HepG2 (cell line): ENCODE measurements around the gene HDAC4. TPM values are rescaled to one million over a fixed set of nuclear protein-coding genes. Genes with fewer than 3 reads are reported as not detected.

Experiments used
- ATAC-seq: fragments of 200-7000 bp; cut with Tn5 transposase; 3 replicates; pipeline ENCODE4 v1.9.1; 2020; ENCODE audit warnings: mild to moderate bottlenecking, moderate library complexity
- BruUV-seq: library from RNA; stranded (reverse); fragments of 400-500 nt; replicated peaks from 2 replicates; lab custom pipeline; 2021; lab: Mats Ljungman, UMichigan
- CTCF ChIA-PET: fragments of 300-600 bp; formaldehyde crosslinking; extraction: SDS; loops from one replicate; lab custom pipeline; 2021; ENCODE audit warnings: low total read pairs, inconsistent platforms, low intra/inter-chr PET ratio; lab: Yijun Ruan, JAX
- POLR2A ChIA-PET: fragments of 350-600 bp; sonication (Branson Sonifier 250); formaldehyde crosslinking; loops from one replicate; lab custom pipeline; 2020; ENCODE audit warnings: antibody characterized with exemption, inconsistent platforms; lab: Yijun Ruan, JAX
- DNase-seq: peaks from one replicate; pipeline ENCODE4 v3.0.0-alpha.2; 2015; ENCODE audit warnings: low spot score
- FAIRE-seq: peaks from 3 replicates; lab custom pipeline; 2011; peaks lifted over from hg19 to GRCh38; lab: Jason Lieb, UNC
- H2AFZ ChIP-seq: one replicate; pipeline ENCODE4 v1.6.1; 2011; ENCODE audit warnings: low read length, inconsistent platforms
- H3K27ac ChIP-seq: fragments of 300-600 bp; 3 replicates; pipeline ENCODE4 v1.8.0; 2011; ENCODE audit warnings: mixed run types, mild to moderate bottlenecking, mixed read lengths, low read length, inconsistent platforms; ENCODE audit not compliant: insufficient read depth; ENCODE audit errors: extremely low read length
- H3K27me3 ChIP-seq, 2 experiments: fragments of 200-600 bp in 1 of 2; 2 replicates in 1 of 2; 3 replicates in 1 of 2; pipeline versions ENCODE4 v1.6.0 to v1.8.0; 2011; ENCODE audit warnings: low read length in 2 of 2, mild to moderate bottlenecking in 2 of 2, moderate library complexity in 2 of 2, inconsistent platforms in 1 of 2; ENCODE audit not compliant: insufficient read depth in 2 of 2, control insufficient read depth in 1 of 2
- H3K36me3 ChIP-seq, 2 experiments: fragments of 200-600 bp in 1 of 2; replicated peaks in 1 of 2; 2 replicates in 1 of 2; 3 replicates in 1 of 2; pipeline versions ENCODE4 v1.5.1 to v1.8.0; 2011; ENCODE audit warnings: low read length in 2 of 2, inconsistent platforms in 1 of 2; ENCODE audit not compliant: insufficient read depth in 2 of 2, control insufficient read depth in 1 of 2
- H3K4me1 ChIP-seq: 2 replicates; pipeline ENCODE4 v1.5.1; 2012; ENCODE audit warnings: low read length, inconsistent platforms; ENCODE audit not compliant: insufficient read depth
- H3K4me2 ChIP-seq: 2 replicates; pipeline ENCODE4 v1.6.0; 2011; ENCODE audit warnings: low read depth, low read length, inconsistent platforms
- H3K4me3 ChIP-seq, 3 experiments: fragments of 200-600 bp in 1 of 3; sonication (generic), shearing (Covaris generic) in 1 of 3; replicated peaks in 1 of 3; 2 replicates each; pipeline ENCODE4 v1.5.1; 2011 to 2016; ENCODE audit warnings: low read length in 3 of 3, inconsistent platforms in 2 of 3, low read depth in 2 of 3, mild to moderate bottlenecking in 2 of 3, control low read depth in 1 of 3, mixed read lengths in 1 of 3; ENCODE audit not compliant: insufficient read depth in 1 of 3
- H3K79me2 ChIP-seq: one replicate; pipeline ENCODE4 v1.6.1; 2011; ENCODE audit warnings: low read length, inconsistent platforms; ENCODE audit not compliant: insufficient read depth
- H3K9ac ChIP-seq: 2 replicates; pipeline ENCODE4 v1.6.0; 2011; ENCODE audit warnings: mild to moderate bottlenecking, low read depth, low read length, inconsistent platforms; ENCODE audit not compliant: insufficient read depth
- H3K9me3 ChIP-seq: 2 replicates; pipeline ENCODE4 v1.5.1; 2012; ENCODE audit warnings: mild to moderate bottlenecking, low read length
- H4K20me1 ChIP-seq: 2 replicates; pipeline ENCODE4 v1.6.0; 2011; ENCODE audit warnings: inconsistent platforms, mild to moderate bottlenecking, low read length, moderate library complexity; ENCODE audit not compliant: insufficient read depth
- ASH2L ChIP-seq: fragments of 300-600, 200-600 bp; sonication (generic); IDR thresholded peaks from 2 replicates; pipeline ENCODE4 v1.7.0; 2017; ENCODE audit warnings: low read depth, mild to moderate bottlenecking, moderate library complexity, mixed read lengths, low read length; ENCODE audit not compliant: insufficient read length
- ATF7-NPFF ChIP-seq: sonication (generic); formaldehyde crosslinking; IDR thresholded peaks from 2 replicates; pipeline ENCODE4 v1.8.1; 2023; ENCODE audit warnings: mild to moderate bottlenecking, low read depth, missing genetic modification reagents, moderate library complexity
- GMEB1 ChIP-seq: sonication (generic); formaldehyde crosslinking; IDR thresholded peaks from 2 replicates; pipeline ENCODE4 v1.5.1; 2020; ENCODE audit warnings: missing genetic modification reagents, mild to moderate bottlenecking, borderline replicate concordance
- MTA3 ChIP-seq: sonication (generic); formaldehyde crosslinking; IDR thresholded peaks from 2 replicates; pipeline ENCODE4 v1.4.0; 2020; ENCODE audit warnings: missing genetic modification reagents
- NBN ChIP-seq: fragments of 450-650 bp; conservative IDR thresholded peaks from 2 replicates; pipeline ENCODE4 v1.6.1; 2017
- NFAT5 ChIP-seq: sonication (generic); formaldehyde crosslinking; IDR thresholded peaks from 2 replicates; pipeline ENCODE4 v1.4.0; 2020; ENCODE audit warnings: missing genetic modification reagents
- RELA ChIP-seq: sonication (generic); formaldehyde crosslinking; IDR thresholded peaks from 2 replicates; pipeline ENCODE4 v1.4.0; 2020; ENCODE audit warnings: missing genetic modification reagents
- TEF ChIP-seq: sonication (generic); formaldehyde crosslinking; IDR thresholded peaks from 2 replicates; pipeline ENCODE4 v1.5.0; 2020; ENCODE audit warnings: missing genetic modification reagents
- WGBS: methylation state at CpG from one replicate; pipeline ENCODE4 v1.1.6; 2017; ENCODE audit warnings: low lambda C conversion rate; 5-methylcytosine and 5-hydroxymethylcytosine counted together
- in situ Hi-C: cut with HindIII; loops from 2 replicates; pipeline ENCODE4 v1.10.0; 2017; ENCODE audit warnings: low pct_unique_long_range_greater_than_20kb; ENCODE audit not compliant: extremely low pct_ligation_motif_present
- intact Hi-C: fragments of 100-400 bp; cut with micrococcal nuclease; formaldehyde crosslinking; loops from one replicate; pipeline ENCODE4 v1.10.0; 2022; ENCODE audit not compliant: unreplicated experiment
- polyA plus RNA-seq, 8 experiments: library from polyadenylated mRNA; depleted of rRNA in 3 of 8; stranded (reverse) in 7 of 8; unstranded in 1 of 8; fragments of >200 nt; fragmentation: Illumina TruSeq in 4 of 8; extraction: Trizol in 4 of 8; gene quantifications; 2 replicates each; pipeline versions ENCODE4 v1.2.1 to v1.2.3, GENCODE V29; 2011 to 2016; ENCODE audit warnings: low read depth in 4 of 8, missing spikeins in 1 of 8, mixed read lengths in 1 of 8; ENCODE audit not compliant: insufficient read depth in 1 of 8
- total RNA-seq, 5 experiments: library from RNA; depleted of rRNA; stranded (reverse); fragments of >200 nt; fragmentation: Illumina TruSeq; extraction: Trizol; gene quantifications; 2 replicates each; pipeline ENCODE4 v1.2.3, GENCODE V29; 2016; ENCODE audit warnings: low read depth in 1 of 5
- TF ChIP-seq, protein P1 (sequence below): sonication (generic); formaldehyde crosslinking; IDR thresholded peaks from 2 replicates; pipeline ENCODE4 v1.5.0; 2020; ENCODE audit warnings: mild to moderate bottlenecking, missing genetic modification reagents

The HDAC4 gene
- total and polyA plus RNA-seq, 2 of the 13 experiments (the other 11 are each of a cell fraction or from before 2014, with no cell fraction given) = 10.1 to 11.5 TPM

GRCh38 chr2:239043326-239043725, 357.5 kb downstream of the HDAC4 start (continued):
- TF ChIP-seq NFAT5 (CRISPR knock-in tag) = no peak
- TF ChIP-seq ATF7-NPFF (CRISPR knock-in tag) = no peak
- TF ChIP-seq, all 625 proteins: peak for 0

DNA sequence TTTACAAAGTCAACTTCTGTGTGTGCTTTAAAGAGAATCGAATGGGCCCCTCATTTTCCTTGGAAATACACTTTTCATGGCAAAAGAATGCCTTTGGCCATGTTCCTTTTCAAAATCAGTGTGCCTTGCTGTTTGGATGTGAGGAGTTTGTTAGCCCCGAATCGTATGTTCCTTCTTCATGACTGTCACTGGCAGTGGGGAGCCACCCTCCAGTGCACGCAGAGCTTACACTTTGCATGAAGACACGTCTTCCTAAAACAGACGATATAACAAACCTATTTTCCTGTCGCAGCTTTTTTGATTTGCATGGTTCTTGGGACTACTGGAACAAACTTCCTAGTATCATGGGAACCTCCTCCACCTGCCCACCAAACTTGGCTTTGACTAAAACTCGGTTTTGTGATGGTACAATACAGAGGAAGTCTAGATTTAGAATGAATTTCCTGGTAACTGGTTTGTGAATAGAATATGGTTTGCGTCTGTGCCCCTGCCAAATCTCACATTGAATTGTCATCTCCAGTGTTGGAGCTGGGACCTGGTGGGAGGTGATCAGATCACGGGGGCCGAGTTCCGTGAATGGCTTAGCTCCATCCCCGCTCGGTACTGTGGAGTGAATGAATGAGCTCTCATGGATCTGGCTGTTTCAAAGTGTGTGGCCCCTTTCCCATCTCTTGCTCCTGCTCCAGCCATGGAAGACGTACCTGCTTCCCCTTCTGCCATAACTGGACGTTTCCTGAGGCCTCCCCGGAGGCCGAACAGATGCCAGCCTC, 358.1 kb downstream of the HDAC4 start:
- in situ Hi-C loops = no loop called here
- H3K9ac ChIP-seq = no peak overlapping the region
- ChIA-PET CTCF (no interaction called here), POLR2A (no interaction called here)
- peaks cover 0 to 13% of the 10 kb centered on the region in 2 experiments; a peak in 1 of 5 replicates for H3K27me3 ChIP-seq
- no peak for DNase-seq
- ATAC-seq = no peak
- no TSS peak for BruUV-seq
- H3K9me3 ChIP-seq = no peaks in the 10 kb centered on the region
- no peaks in the 10 kb centered on the region for H3K36me3 ChIP-seq
- H3K4me1 ChIP-seq = peaks cover 27% of the 10 kb centered on the region
- no peak overlapping the region for H3K4me3 ChIP-seq
- no peak overlapping the region for H3K4me2 ChIP-seq
- no peaks in the 10 kb centered on the region for H4K20me1 ChIP-seq
- no peak overlapping the region for H2AFZ ChIP-seq
- no peaks in the 10 kb centered on the region for H3K79me2 ChIP-seq
- 55% methylated on average over 17 of the region's 18 CpGs for WGBS
- FAIRE-seq = no peak
- H3K27ac ChIP-seq = no peak overlapping the region
- intact Hi-C loops = no loop called here
- TF ChIP-seq NBN (no peak), MTA3 (no peak), ASH2L (no peak), RELA (no peak), TEF (CRISPR knock-in tag) (no peak), GMEB1 (CRISPR knock-in tag) (no peak)
- TF ChIP-seq, protein P1, sequence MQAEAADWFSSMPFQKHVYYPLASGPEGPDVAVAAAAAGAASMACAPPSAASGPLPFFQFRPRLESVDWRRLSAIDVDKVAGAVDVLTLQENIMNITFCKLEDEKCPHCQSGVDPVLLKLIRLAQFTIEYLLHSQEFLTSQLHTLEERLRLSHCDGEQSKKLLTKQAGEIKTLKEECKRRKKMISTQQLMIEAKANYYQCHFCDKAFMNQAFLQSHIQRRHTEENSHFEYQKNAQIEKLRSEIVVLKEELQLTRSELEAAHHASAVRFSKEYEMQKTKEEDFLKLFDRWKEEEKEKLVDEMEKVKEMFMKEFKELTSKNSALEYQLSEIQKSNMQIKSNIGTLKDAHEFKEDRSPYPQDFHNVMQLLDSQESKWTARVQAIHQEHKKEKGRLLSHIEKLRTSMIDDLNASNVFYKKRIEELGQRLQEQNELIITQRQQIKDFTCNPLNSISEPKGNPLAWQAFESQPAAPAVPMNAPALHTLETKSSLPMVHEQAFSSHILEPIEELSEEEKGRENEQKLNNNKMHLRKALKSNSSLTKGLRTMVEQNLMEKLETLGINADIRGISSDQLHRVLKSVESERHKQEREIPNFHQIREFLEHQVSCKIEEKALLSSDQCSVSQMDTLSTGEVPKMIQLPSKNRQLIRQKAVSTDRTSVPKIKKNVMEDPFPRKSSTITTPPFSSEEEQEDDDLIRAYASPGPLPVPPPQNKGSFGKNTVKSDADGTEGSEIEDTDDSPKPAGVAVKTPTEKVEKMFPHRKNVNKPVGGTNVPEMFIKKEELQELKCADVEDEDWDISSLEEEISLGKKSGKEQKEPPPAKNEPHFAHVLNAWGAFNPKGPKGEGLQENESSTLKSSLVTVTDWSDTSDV = no peak
